Activated T-cell treated with anti-CD3 and anti-CD28 coated beads for 48 hours (primary cell): ENCODE data around the gene TOR1A.
"Not testable (repeated sequence)": the region's sequence is repeated elsewhere in the genome, so short reads cannot be mapped to it uniquely, and the experiment has no call there.

Source experiments
- DNase-seq: peaks from one replicate; pipeline ENCODE4 v3.0.0-alpha.2; 2020; ENCODE audit warnings: low read depth

TOR1A gene

GRCh38 chr9:129822898-129823541 is 916 bp downstream of the TOR1A start:
- DNase-seq, result no peak

DNA sequence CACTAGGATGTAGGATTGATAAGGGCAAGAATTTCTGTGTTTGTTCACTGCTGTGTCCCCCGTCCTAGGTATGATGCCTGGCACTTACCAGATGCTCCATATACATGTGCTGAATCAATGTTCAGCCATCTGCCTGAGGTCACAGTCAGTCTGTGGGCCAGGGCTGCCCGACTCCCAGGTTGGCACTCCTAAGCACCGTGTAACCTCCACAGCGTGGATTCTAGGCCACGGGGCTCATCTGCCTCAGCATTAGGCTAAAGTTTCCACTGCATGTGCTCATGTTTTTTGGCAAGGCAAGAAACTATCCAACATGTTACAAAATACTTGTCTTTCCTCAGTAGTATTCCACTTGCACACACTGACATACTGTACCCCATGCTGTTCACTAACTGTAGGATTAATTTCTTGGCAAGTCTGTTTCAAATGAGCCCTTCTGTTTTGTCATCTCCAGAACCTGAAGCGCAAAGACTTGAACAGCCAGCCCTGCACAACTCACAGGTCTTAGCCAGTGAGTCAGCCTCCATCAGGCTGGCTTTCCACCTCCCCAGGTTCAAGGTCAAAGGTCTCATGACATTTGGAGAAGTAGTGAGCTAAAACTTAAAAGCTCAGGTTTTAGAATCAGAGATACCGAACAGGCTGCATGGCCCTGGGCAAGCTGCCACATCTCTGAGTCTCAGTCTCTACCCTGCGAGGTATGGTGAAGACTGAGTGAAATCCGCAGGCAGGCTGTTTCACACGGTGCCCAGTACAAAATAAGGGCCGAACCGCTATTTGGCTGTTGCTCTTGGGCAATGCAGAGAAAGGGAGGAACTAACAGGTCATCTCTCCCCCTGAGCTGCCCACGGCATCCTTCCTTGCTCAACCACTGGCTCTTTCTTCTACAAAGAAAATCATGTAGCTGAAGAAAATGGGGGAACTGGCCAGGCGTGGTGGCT is 7.2 kb downstream of the TOR1A start:
- no peak for DNase-seq

DNA sequence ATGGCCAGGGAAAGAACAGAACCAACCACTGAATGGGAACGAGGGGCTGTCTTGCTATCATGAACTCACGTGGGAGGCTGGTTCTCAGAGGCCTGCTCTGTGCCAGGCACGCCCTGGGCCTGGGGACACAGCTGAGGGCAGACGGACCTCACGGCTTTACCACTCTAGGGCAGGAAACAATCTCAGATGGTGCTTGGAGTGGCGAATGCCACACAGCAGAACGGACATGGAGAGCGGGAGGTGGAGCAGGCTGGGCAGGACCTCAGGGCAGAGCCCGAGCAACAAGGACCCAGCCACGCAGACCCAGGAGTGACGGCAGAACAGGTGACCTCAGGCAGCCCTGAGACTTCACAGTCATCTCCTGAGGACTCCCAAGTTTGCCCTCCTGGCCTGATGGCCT is 8.7 kb downstream of the TOR1A start:
- no peak for DNase-seq

- DNase-seq, result no peak
These were observed 9.3 kb downstream of the TOR1A start for GRCh38 chr9:129814432-129815223.

- no peak for DNase-seq
These were observed 10.3 kb downstream of the TOR1A start for GRCh38 chr9:129813661-129814060.

DNA sequence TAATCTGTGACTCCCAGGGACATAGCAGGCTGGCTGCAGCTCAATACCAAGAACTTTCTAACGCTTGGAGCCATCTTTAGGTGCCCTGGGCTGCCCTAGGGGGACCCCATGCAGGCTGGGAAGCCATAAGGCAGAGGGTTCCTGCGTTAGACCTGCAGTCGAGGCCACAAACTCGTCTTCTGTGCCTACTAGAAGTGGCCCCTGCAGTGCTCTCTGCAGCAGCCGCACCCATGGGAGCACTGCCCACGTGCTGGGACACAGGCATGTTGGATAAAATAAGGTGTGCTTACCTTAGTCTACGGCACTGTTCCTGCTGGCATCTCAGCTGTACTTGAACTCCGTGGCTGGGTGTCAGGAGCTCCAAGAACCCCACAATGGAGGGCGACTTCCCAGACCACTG is 11.6 kb downstream of the TOR1A start:
- no peak for DNase-seq

DNA sequence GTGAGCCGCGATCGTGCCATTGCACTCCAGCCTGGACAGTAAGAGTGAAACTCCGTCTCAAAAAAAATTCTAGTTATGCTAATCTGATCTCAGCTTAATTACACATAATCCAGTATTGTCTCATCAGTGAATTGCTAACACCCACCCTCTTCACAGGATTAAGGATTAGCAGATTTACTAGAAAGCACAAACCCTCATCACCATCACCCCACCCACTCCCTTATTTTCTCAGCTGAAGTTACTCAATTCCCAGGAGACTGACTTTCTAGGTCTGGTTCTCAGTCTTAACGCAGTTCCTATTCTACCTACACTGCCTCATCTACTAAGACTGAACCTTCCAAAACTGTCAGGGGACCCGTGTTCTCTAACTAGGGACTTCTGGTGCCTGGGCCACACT is 12.0 kb downstream of the TOR1A start:
- DNase-seq, result no peak

GRCh38 chr9:129810788-129811187 is 13.1 kb downstream of the TOR1A start:
- DNase-seq, result no peak

GRCh38 chr9:129810116-129810515 is 13.8 kb downstream of the TOR1A start:
- no peak for DNase-seq

DNA sequence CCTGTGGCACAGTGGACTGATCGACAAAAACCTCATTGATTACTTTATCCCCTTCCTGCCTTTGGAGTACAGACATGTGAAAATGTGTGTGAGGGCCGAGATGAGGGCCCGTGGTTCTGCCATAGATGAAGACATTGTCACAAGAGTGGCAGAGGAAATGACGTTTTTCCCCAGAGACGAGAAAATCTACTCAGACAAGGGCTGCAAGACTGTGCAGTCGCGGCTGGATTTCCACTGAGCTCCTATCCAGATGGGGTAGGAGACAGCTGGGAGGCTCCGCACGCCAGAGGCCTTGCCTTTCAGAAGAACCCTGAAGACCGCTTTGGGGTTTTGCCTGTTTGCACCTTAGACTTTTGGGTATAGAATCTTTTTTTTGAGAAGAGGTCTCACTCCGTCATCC is 14.6 kb downstream of the TOR1A start:
- no peak for DNase-seq

DNA sequence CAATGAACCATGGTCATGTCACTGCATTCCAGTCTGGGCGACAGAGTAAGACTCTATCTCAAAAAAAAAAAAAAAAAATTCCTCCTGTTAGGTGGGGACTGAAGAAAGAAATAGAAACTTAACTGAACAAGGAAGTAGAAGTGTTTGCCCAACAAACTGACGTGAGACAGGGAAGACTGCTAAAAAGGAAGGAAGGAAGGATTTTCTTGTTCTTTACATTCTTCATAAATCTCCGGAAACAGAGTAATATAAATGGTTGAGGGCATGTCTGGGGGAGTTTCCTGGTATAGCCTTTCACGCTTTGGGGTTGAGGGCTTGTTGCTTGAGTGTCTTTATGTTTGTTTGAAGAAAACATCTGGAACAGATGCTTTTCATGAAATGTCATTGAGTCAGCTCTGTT is 17.9 kb downstream of the TOR1A start:
- no peak for DNase-seq

DNA sequence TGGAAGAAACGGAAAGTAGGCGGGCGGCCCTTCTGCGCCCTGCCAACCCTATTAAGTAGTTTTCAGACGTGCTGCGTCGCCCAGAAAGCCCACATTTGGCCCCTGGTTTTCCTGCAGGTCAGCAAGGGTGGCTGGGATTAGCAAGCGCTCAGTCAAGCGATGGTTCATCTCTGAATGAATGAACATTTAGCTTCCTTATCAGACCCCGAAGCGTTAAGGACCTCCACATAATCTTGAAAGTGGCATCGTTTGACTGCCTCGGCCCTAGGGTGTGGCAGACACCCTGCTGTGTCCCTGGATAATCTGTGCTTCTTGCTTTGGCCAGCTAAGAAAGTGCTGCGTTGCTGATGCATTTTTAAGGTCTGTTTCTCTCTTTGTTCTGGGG is 20.3 kb downstream of the TOR1A start:
- no peak for DNase-seq

DNA sequence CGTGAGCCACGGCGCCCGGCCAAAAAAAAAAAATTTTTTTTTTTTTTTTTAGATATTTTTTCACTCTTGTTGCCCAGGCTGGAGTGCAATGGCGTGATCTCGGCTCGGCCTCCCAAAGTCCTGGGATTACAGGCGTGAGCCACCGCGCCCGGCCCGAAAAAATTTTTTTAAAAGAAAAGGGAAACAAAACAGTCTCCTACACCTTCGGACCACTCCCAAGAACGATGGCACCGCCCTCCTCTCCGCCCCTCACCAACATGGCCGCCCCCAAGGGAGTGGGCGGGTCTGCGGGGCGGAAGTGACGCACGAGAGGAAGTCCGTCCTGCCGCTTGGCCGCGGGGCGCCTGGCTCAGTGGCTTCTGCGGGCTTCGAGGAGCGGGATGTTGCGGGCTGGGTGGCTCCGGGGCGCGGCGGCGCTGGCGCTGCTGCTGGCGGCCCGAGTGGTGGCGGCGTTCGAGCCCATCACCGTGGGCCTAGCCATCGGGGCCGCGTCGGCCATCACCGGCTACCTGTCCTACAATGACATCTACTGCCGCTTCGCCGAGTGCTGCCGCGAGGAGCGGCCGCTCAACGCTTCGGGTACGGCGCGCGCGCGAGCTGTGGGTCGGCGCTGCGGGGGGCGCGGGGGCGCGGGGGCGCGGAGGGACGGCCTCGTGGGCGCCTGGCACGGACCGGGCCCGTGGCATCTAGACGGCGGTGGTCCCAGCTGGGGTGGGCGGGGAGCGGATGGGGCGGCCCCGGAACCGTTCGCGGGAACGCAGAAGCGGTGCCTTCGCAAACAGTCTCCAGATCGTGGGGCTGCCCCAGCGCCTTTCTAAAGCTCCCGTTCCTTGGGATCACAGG is 20.9 kb downstream of the TOR1A start, which contains the start of gene TOR1B:
TSS of gene TOR1B (plus strand) at position 352 of the 843 bp plus-strand sequence. CDS start at position 381, 29 bp downstream.
- DNase-seq, result peak; percentile 92

- DNase-seq, result no peak
These were observed 22.4 kb downstream of the TOR1A start for GRCh38 chr9:129801504-129801903.

- DNase-seq, result no peak
These were observed 25.0 kb downstream of the TOR1A start for GRCh38 chr9:129798973-129799372.

- not testable (repeated sequence) for DNase-seq
These were observed 27.9 kb downstream of the TOR1A start for GRCh38 chr9:129796029-129796428.

DNA sequence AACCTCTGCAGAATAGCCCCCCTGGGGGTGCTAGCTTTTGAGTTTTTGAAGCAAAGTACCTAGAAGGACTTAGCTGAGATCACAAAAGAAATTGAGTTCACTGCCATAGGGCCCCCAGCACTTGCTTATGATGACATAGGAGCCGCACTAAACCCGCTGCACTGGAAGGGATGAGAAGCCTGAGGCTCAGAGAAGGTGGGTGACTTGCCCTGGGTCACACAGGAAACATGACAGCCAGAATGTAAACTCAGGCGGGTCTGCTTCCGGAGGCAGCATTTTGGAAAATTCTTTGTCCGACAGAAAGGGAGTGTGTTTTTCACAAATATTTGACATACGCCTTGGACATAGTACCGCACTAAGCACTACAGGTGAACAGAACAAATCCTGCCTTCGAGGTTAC is 29.4 kb downstream of the TOR1A start:
- no peak for DNase-seq

DNA sequence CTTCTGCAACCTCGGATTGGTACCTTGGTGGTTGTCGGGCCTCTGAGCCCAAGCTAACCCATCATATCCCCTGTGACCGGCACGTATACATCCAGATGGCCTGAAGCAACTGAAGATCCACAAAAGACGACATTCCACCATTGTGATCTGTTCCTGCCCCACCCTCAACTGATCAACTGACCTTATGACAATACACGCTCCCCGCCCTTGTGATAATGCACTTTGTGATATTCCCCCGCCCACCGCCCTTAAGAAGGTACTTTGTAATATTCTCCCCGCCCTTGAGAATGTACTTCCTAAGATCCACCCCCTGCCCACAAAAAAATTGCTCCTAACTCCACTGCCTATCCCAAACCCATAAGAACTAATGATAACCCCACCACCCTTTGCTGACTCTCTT is 37.5 kb downstream of the TOR1A start:
- no peak for DNase-seq

GRCh38 chr9:129785866-129786265 is 38.1 kb downstream of the TOR1A start:
- no peak for DNase-seq

DNA sequence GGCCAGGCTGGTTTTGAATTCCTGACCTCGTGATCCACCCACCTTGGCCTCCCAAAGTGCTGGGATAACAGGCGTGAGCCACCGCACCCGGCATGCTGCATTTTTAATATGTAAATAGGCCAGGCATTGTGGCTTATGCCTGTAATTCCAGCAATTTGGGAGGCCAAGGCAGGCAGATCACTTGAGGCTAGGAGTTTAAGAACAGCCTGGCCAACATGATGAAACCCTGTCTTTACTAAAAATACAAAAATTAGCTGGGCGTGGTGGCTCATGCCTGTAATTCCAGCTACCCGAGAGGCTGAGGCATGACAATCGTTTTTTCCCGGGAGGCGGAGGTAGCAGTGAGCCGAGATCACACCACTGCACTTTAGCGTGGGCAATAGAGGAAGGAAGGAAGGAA is 39.0 kb downstream of the TOR1A start:
- DNase-seq, result not testable (repeated sequence)

GRCh38 chr9:129783516-129784361 is 40.2 kb downstream of the TOR1A start:
- peak; percentile 56 for DNase-seq
